ENCODE data around the gene MOV10L1.

Gene MOV10L1

GRCh38 chr22:50091092-50091768 is 1.4 kb downstream of the MOV10L1 start:
- Histone ChIP-seq H3K4me2 (ENCODE audit: low read length) (no peak overlapping the region), H3K36me3 (replicated peaks; ENCODE audit: low read depth, low read length) (no peaks in the 10 kb centered on the region), H3K27ac (ENCODE audit: low read length) (no peak overlapping the region), H3K9ac (ENCODE audit: low read length) (no peak overlapping the region), H3K4me1 (ENCODE audit: low read length) (no peaks in the 10 kb centered on the region), H3K79me2 (ENCODE audit: low read length) (no peaks in the 10 kb centered on the region), H3K4me3 (ENCODE audit: low read length) (no peak overlapping the region), H3K27me3 (ENCODE audit: low read depth, low read length) (peaks cover 3% of the 10 kb centered on the region; the same call in 1 of the 2 replicates), H4K20me1 (ENCODE audit: insufficient read depth, low read length) (no peaks in the 10 kb centered on the region), H3K9me3 (ENCODE audit: insufficient read depth, low read length) (no peaks in the 10 kb centered on the region), H2AFZ (ENCODE audit: low read depth, low read length) (no peak overlapping the region)
- TF ChIP-seq CTCF (IDR thresholded peaks at IDR 0.05; ENCODE audit: low read depth, low read length) (no peak), EZH2phosphoT487 (IDR thresholded peaks at IDR 0.05; ENCODE audit: low read depth) (no peak)

- H4K20me1 ChIP-seq (ENCODE audit: insufficient read depth, low read length) = no peaks in the 10 kb centered on the region
- no peak overlapping the region for H3K4me3 ChIP-seq (ENCODE audit: low read length)
- no peaks in the 10 kb centered on the region for H3K9me3 ChIP-seq (ENCODE audit: insufficient read depth, low read length)
- no peak overlapping the region for H3K9ac ChIP-seq (ENCODE audit: low read length)
- no peak overlapping the region for H3K27ac ChIP-seq (ENCODE audit: low read length)
- peaks cover 6% of the 10 kb centered on the region; the same call in 1 of the 2 replicates for H3K27me3 ChIP-seq (ENCODE audit: low read depth, low read length)
- no peak overlapping the region for H2AFZ ChIP-seq (ENCODE audit: low read depth, low read length)
- H3K4me2 ChIP-seq (ENCODE audit: low read length) = no peak overlapping the region
- no peaks in the 10 kb centered on the region for H3K79me2 ChIP-seq (ENCODE audit: low read length)
- H3K4me1 ChIP-seq (ENCODE audit: low read length) = no peaks in the 10 kb centered on the region
- no peak for TF ChIP-seq CTCF (IDR thresholded peaks at IDR 0.05; ENCODE audit: low read depth, low read length)
- no peak for TF ChIP-seq EZH2phosphoT487 (IDR thresholded peaks at IDR 0.05; ENCODE audit: low read depth)
- no peaks in the 10 kb centered on the region for H3K36me3 ChIP-seq (replicated peaks; ENCODE audit: low read depth, low read length)
Observed at GRCh38 chr22:50092342-50092741, 2.5 kb downstream of the MOV10L1 start.

GRCh38 chr22:50098052-50098451 is 8.2 kb downstream of the MOV10L1 start:
- H2AFZ ChIP-seq (ENCODE audit: low read depth, low read length) = no peak overlapping the region
- no peak overlapping the region for H3K4me3 ChIP-seq (ENCODE audit: low read length)
- H3K27ac ChIP-seq (ENCODE audit: low read length) = no peak overlapping the region
- H3K9ac ChIP-seq (ENCODE audit: low read length) = no peak overlapping the region
- no peaks in the 10 kb centered on the region for H3K36me3 ChIP-seq (replicated peaks; ENCODE audit: low read depth, low read length)
- TF ChIP-seq CTCF (IDR thresholded peaks at IDR 0.05; ENCODE audit: low read depth, low read length) (no peak), EZH2phosphoT487 (IDR thresholded peaks at IDR 0.05; ENCODE audit: low read depth) (no peak)
- H3K79me2 ChIP-seq (ENCODE audit: low read length) = no peaks in the 10 kb centered on the region
- no peaks in the 10 kb centered on the region for H3K4me1 ChIP-seq (ENCODE audit: low read length)
- H4K20me1 ChIP-seq (ENCODE audit: insufficient read depth, low read length) = no peaks in the 10 kb centered on the region
- peaks cover 6% of the 10 kb centered on the region; the same call in 1 of the 2 replicates for H3K27me3 ChIP-seq (ENCODE audit: low read depth, low read length)
- H3K4me2 ChIP-seq (ENCODE audit: low read length) = no peak overlapping the region
- H3K9me3 ChIP-seq (ENCODE audit: insufficient read depth, low read length) = no peaks in the 10 kb centered on the region

GRCh38 chr22:50101870-50102565 is 12.2 kb downstream of the MOV10L1 start:
- H3K27me3 ChIP-seq (ENCODE audit: low read depth, low read length) = no peaks in the 10 kb centered on the region
- H3K79me2 ChIP-seq (ENCODE audit: low read length) = no peaks in the 10 kb centered on the region
- H3K36me3 ChIP-seq (replicated peaks; ENCODE audit: low read depth, low read length) = no peaks in the 10 kb centered on the region
- H3K4me2 ChIP-seq (ENCODE audit: low read length) = no peak overlapping the region; the same call in 1 of the 2 replicates
- TF ChIP-seq EZH2phosphoT487 (IDR thresholded peaks at IDR 0.05; ENCODE audit: low read depth) (no peak), CTCF (IDR thresholded peaks at IDR 0.05; ENCODE audit: low read depth, low read length) (no peak)
- no peaks in the 10 kb centered on the region for H3K9me3 ChIP-seq (ENCODE audit: insufficient read depth, low read length)
- H3K4me3 ChIP-seq (ENCODE audit: low read length) = no peak overlapping the region
- H2AFZ ChIP-seq (ENCODE audit: low read depth, low read length) = no peak overlapping the region
- H4K20me1 ChIP-seq (ENCODE audit: insufficient read depth, low read length) = no peaks in the 10 kb centered on the region
- peaks cover 5% of the 10 kb centered on the region; the same call in 1 of the 2 replicates for H3K4me1 ChIP-seq (ENCODE audit: low read length)
- H3K27ac ChIP-seq (ENCODE audit: low read length) = no peak overlapping the region
- no peak overlapping the region for H3K9ac ChIP-seq (ENCODE audit: low read length)
